GM12878 (cell line): ENCODE results near the gene RPRML. TPM values are rescaled to one million over a fixed set of nuclear protein-coding genes. Genes with fewer than 3 reads are reported as not detected.

Source experiments
- ATAC-seq: fragments of 200-7000 bp; cut with Tn5 transposase; 3 replicates; pipeline ENCODE4 v1.9.1; 2020; ENCODE audit warnings: mild to moderate bottlenecking, moderate library complexity
- BruUV-seq: library from RNA; stranded (reverse); fragments of 400-500 nt; replicated peaks from 2 replicates; lab custom pipeline; 2021; lab: Mats Ljungman, UMichigan
- CTCF ChIA-PET: fragments of 300-600 bp; sonication (Branson Sonifier 250); formaldehyde crosslinking; extraction: SDS; loops from one replicate; lab custom pipeline; 2021; ENCODE audit warnings: inconsistent platforms; lab: Yijun Ruan, JAX
- POLR2A ChIA-PET: fragments of 350-600 bp; formaldehyde crosslinking; extraction: SDS; loops from one replicate; lab custom pipeline; 2021; ENCODE audit warnings: inconsistent platforms; lab: Charles Lee
- RAD21 ChIA-PET: fragments of 300-600 bp; sonication (Branson Sonifier 250); formaldehyde crosslinking; loops from one replicate; lab custom pipeline; 2023; ENCODE audit warnings: antibody characterized with exemption; ENCODE audit not compliant: unreplicated experiment; lab: Charles Lee
- SMC1A ChIA-PET: fragments of 300-600 bp; sonication (Branson Sonifier 250); formaldehyde crosslinking; loops from one replicate; lab custom pipeline; 2023; ENCODE audit not compliant: unreplicated experiment, uncharacterized antibody; lab: Charles Lee
- DNase-seq: peaks from one replicate; pipeline ENCODE4 v3.0.0-alpha.2; 2011; ENCODE audit warnings: low read depth, low spot score
- FAIRE-seq: peaks from 3 replicates; lab custom pipeline; 2011; peaks lifted over from hg19 to GRCh38; lab: Jason Lieb, UNC
- H2AFZ ChIP-seq: 2 replicates; pipeline ENCODE4 v1.6.0; 2011; ENCODE audit warnings: low read depth, low read length, control low read depth; ENCODE audit not compliant: control insufficient read depth
- H3K27ac ChIP-seq: 2 replicates; pipeline ENCODE4 v1.5.1; 2011; ENCODE audit warnings: control low read depth; ENCODE audit not compliant: control insufficient read depth, insufficient read depth
- H3K27me3 ChIP-seq, 2 experiments: replicated peaks in 1 of 2; 2 replicates each; pipeline versions ENCODE4 v1.6.0 to v1.6.1; 2011; ENCODE audit warnings: low read length in 1 of 2; ENCODE audit not compliant: control insufficient read depth in 2 of 2, insufficient read depth in 2 of 2
- H3K36me3 ChIP-seq, 2 experiments: 2 replicates each; pipeline ENCODE4 v1.5.1; 2011; ENCODE audit warnings: low read length in 1 of 2; ENCODE audit not compliant: control insufficient read depth in 2 of 2, insufficient read depth in 2 of 2
- H3K4me1 ChIP-seq: 2 replicates; pipeline ENCODE4 v1.6.1; 2011; ENCODE audit warnings: mild to moderate bottlenecking, low read length, moderate library complexity, mixed read lengths; ENCODE audit not compliant: control insufficient read depth, insufficient read depth
- H3K4me2 ChIP-seq: 2 replicates; pipeline ENCODE4 v1.6.0; 2011; ENCODE audit warnings: control low read depth; ENCODE audit not compliant: control insufficient read depth, insufficient read depth
- H3K4me3 ChIP-seq: fragments of 200-600 bp; sonication (generic); 2 replicates; pipeline ENCODE4 v1.5.1; 2016
- H3K79me2 ChIP-seq: 2 replicates; pipeline ENCODE4 v1.6.0; 2011; ENCODE audit warnings: low read length; ENCODE audit not compliant: control insufficient read depth, insufficient read depth
- H3K9ac ChIP-seq: 2 replicates; pipeline ENCODE4 v1.8.0; 2011; ENCODE audit warnings: low read length, control low read depth, mixed read lengths; ENCODE audit not compliant: control insufficient read depth, insufficient read depth
- H3K9me3 ChIP-seq: replicated peaks from 3 replicates; pipeline ENCODE4 v1.5.1; 2011; ENCODE audit warnings: mild to moderate bottlenecking, low read length; ENCODE audit not compliant: control insufficient read depth, insufficient read depth
- H4K20me1 ChIP-seq: 2 replicates; pipeline ENCODE4 v1.6.0; 2011; ENCODE audit not compliant: control insufficient read depth, insufficient read depth
- BHLHE40 ChIP-seq, 2 experiments: fragments of 450-650 bp in 1 of 2; IDR thresholded peaks; 2 replicates each; pipeline ENCODE4 v1.6.1; 2011 to 2017; ENCODE audit warnings: low read depth in 2 of 2, borderline replicate concordance in 1 of 2, improper control_type of control experiment in 1 of 2, low read length in 1 of 2, mild to moderate bottlenecking in 1 of 2
- CBX3 ChIP-seq: fragments of 200-600 bp; sonication (generic); IDR thresholded peaks from 2 replicates; pipeline ENCODE4 v1.6.1; 2016; ENCODE audit warnings: low read depth, borderline replicate concordance
- CHD2 ChIP-seq: IDR thresholded peaks from 2 replicates; pipeline ENCODE4 v1.6.1; 2011; ENCODE audit warnings: low read depth, low read length, improper control_type of control experiment, borderline replicate concordance
- DPF2 ChIP-seq: fragments of 450-650 bp; IDR thresholded peaks from 2 replicates; pipeline ENCODE4 v1.6.1; 2017; ENCODE audit warnings: mild to moderate bottlenecking
- JUNB ChIP-seq: IDR thresholded peaks from 2 replicates; pipeline ENCODE4 v1.6.1; 2016; ENCODE audit warnings: antibody characterized with exemption, mild to moderate bottlenecking
- JUND ChIP-seq: IDR thresholded peaks from 2 replicates; pipeline ENCODE4 v1.6.1; 2012; ENCODE audit warnings: low read depth, mild to moderate bottlenecking, low read length, improper control_type of control experiment, moderate library complexity
- MTA3 ChIP-seq: IDR thresholded peaks from 2 replicates; pipeline ENCODE4 v1.6.1; 2012; ENCODE audit warnings: low read length, inconsistent platforms, borderline replicate concordance
- NFIC ChIP-seq: IDR thresholded peaks from 2 replicates; pipeline ENCODE4 v1.6.1; 2012; ENCODE audit warnings: low read depth, mild to moderate bottlenecking, inconsistent platforms, low read length, moderate library complexity
- PAX8 ChIP-seq: fragments of 450-650 bp; IDR thresholded peaks from 2 replicates; pipeline ENCODE4 v1.6.1; 2017; ENCODE audit warnings: mild to moderate bottlenecking, moderate library complexity
- POU2F2 ChIP-seq: IDR thresholded peaks from 3 replicates; pipeline ENCODE4 v1.6.1; 2011; ENCODE audit warnings: low read depth, mild to moderate bottlenecking, low read length, borderline replicate concordance
- STAT1 ChIP-seq: fragments of 450-650 bp; conservative IDR thresholded peaks from 2 replicates; pipeline ENCODE4 v1.6.1; 2014; ENCODE audit warnings: antibody characterized with exemption, mild to moderate bottlenecking
- TCF12 ChIP-seq: IDR thresholded peaks from 2 replicates; pipeline ENCODE4 v1.6.1; 2011; ENCODE audit warnings: low read depth, mild to moderate bottlenecking, low read length
- ZSCAN29 ChIP-seq: fragments of 450-650 bp; IDR thresholded peaks from 2 replicates; pipeline ENCODE4 v1.6.1; 2017; ENCODE audit warnings: mild to moderate bottlenecking, moderate library complexity
- WGBS: methylation state at CpG from one replicate; pipeline ENCODE4 v1.1.6; 2016; ENCODE audit warnings: low lambda C conversion rate; ENCODE audit not compliant: insufficient replicate concordance, insufficient coverage; ENCODE audit errors: missing lambda C conversion rate; 5-methylcytosine and 5-hydroxymethylcytosine counted together
- in situ Hi-C: fragments of 300-500 bp; cut with MboI; formaldehyde crosslinking; loops from 9 replicates; pipeline ENCODE4 v1.14.3; 2018; ENCODE audit warnings: mixed read lengths
- intact Hi-C: fragments of 100-400 bp; cut with micrococcal nuclease; formaldehyde crosslinking; loops from one replicate; pipeline ENCODE4 v1.14.2; 2022; ENCODE audit not compliant: unreplicated experiment
- polyA plus RNA-seq, 11 experiments: library from polyadenylated mRNA; depleted of rRNA in 4 of 11; unstranded in 6 of 11; stranded (reverse) in 5 of 11; fragments of >200 nt; fragmentation: Nextera tagmentation in 4 of 11; fragmentation: Illumina TruSeq in 1 of 11; extraction: Ambion mirVana in 4 of 11; extraction: Trizol in 1 of 11; gene quantifications; 1 replicate in 1 of 11; 2 replicates in 10 of 11; pipeline versions ENCODE4 v1.2.1 to v1.2.3, GENCODE V29; 2011 to 2016; ENCODE audit warnings: inconsistent platforms in 2 of 11, missing spikeins in 2 of 11, low read depth in 1 of 11
- total RNA-seq, 4 experiments: library from RNA; depleted of rRNA in 3 of 4; stranded (reverse); fragments of >200 nt in 3 of 4; fragmentation: Illumina TruSeq in 1 of 4; extraction: Trizol in 1 of 4; gene quantifications; 2 replicates each; pipeline versions ENCODE4 v1.2.1 to v1.2.3, GENCODE V29; 2013 to 2021
- TF ChIP-seq, protein P1 (sequence below): fragments of 450-650 bp; IDR thresholded peaks from 2 replicates; pipeline ENCODE4 v1.6.1; 2017; ENCODE audit warnings: borderline replicate concordance
- TF ChIP-seq, protein P2 (sequence below): IDR thresholded peaks from 2 replicates; pipeline ENCODE4 v1.6.1; 2012; ENCODE audit warnings: low read depth, low read length, improper control_type of control experiment
- TF ChIP-seq, protein P3 (sequence below): fragments of 450-650 bp; formaldehyde crosslinking; IDR thresholded peaks from 2 replicates; pipeline ENCODE4 v1.5.0; 2022; ENCODE audit warnings: mild to moderate bottlenecking, missing genetic modification characterization
- TF ChIP-seq, protein P4 (sequence below): IDR thresholded peaks from 2 replicates; pipeline ENCODE4 v1.6.1; 2012; ENCODE audit warnings: low read length, inconsistent platforms

Gene RPRML
- total and polyA plus RNA-seq, 10 of the 15 experiments (the other 5 are each of a cell fraction or from before 2014, with no cell fraction given): not detected

DNA sequence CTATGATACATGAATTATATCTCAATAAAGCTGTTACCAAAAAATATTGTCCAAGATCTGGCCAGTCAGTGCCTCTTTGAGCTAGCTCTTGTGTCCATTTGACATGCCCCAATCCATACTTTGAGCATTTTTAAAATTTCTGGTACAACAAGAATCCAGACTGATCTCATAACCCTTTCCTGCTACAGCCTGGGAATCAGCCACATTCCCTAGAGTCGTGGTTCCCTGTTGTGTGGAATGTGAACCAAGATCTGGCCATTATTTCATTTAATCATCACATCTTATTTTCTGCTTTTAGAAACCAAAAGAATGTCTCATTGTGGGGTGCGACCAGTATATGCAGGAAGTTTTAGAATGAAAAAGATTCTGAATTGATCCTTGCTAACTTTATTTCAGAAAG, 34.3 kb upstream of the RPRML start:
- WGBS: 69% methylated on average over 2 of the region's 2 CpGs
- no peaks in the 10 kb centered on the region for H3K9me3 ChIP-seq
- no peak overlapping the region for H3K4me2 ChIP-seq
- no peak overlapping the region for H2AFZ ChIP-seq
- ChIA-PET POLR2A (no interaction called here), CTCF (no interaction called here), SMC1A (no interaction called here), RAD21 (no interaction called here)
- no peak for ATAC-seq
- H3K4me1 ChIP-seq: no peaks in the 10 kb centered on the region
- no peaks in the 10 kb centered on the region for H3K27me3 ChIP-seq
- intact Hi-C loops (no loop called here), in situ Hi-C loops (no loop called here)
- no peak for TF ChIP-seq JUND
- TF ChIP-seq STAT1: no peak
- no peak for TF ChIP-seq NFIC
- no peak for TF ChIP-seq ZSCAN29
- TF ChIP-seq JUNB: no peak
- TF ChIP-seq, protein P1, sequence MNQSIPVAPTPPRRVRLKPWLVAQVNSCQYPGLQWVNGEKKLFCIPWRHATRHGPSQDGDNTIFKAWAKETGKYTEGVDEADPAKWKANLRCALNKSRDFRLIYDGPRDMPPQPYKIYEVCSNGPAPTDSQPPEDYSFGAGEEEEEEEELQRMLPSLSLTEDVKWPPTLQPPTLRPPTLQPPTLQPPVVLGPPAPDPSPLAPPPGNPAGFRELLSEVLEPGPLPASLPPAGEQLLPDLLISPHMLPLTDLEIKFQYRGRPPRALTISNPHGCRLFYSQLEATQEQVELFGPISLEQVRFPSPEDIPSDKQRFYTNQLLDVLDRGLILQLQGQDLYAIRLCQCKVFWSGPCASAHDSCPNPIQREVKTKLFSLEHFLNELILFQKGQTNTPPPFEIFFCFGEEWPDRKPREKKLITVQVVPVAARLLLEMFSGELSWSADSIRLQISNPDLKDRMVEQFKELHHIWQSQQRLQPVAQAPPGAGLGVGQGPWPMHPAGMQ: no peak
- TF ChIP-seq MTA3: no peak
- TF ChIP-seq CBX3: no peak
- no peak for TF ChIP-seq PAX8
- no peak for TF ChIP-seq CHD2
- no peak for TF ChIP-seq POU2F2
- TF ChIP-seq, protein P2, sequence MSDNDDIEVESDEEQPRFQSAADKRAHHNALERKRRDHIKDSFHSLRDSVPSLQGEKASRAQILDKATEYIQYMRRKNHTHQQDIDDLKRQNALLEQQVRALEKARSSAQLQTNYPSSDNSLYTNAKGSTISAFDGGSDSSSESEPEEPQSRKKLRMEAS: no peak
- TF ChIP-seq, protein P3, sequence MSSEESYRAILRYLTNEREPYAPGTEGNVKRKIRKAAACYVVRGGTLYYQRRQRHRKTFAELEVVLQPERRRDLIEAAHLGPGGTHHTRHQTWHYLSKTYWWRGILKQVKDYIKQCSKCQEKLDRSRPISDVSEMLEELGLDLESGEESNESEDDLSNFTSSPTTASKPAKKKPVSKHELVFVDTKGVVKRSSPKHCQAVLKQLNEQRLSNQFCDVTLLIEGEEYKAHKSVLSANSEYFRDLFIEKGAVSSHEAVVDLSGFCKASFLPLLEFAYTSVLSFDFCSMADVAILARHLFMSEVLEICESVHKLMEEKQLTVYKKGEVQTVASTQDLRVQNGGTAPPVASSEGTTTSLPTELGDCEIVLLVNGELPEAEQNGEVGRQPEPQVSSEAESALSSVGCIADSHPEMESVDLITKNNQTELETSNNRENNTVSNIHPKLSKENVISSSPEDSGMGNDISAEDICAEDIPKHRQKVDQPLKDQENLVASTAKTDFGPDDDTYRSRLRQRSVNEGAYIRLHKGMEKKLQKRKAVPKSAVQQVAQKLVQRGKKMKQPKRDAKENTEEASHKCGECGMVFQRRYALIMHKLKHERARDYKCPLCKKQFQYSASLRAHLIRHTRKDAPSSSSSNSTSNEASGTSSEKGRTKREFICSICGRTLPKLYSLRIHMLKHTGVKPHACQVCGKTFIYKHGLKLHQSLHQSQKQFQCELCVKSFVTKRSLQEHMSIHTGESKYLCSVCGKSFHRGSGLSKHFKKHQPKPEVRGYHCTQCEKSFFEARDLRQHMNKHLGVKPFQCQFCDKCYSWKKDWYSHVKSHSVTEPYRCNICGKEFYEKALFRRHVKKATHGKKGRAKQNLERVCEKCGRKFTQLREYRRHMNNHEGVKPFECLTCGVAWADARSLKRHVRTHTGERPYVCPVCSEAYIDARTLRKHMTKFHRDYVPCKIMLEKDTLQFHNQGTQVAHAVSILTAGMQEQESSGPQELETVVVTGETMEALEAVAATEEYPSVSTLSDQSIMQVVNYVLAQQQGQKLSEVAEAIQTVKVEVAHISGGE: no peak
- TF ChIP-seq, protein P4, sequence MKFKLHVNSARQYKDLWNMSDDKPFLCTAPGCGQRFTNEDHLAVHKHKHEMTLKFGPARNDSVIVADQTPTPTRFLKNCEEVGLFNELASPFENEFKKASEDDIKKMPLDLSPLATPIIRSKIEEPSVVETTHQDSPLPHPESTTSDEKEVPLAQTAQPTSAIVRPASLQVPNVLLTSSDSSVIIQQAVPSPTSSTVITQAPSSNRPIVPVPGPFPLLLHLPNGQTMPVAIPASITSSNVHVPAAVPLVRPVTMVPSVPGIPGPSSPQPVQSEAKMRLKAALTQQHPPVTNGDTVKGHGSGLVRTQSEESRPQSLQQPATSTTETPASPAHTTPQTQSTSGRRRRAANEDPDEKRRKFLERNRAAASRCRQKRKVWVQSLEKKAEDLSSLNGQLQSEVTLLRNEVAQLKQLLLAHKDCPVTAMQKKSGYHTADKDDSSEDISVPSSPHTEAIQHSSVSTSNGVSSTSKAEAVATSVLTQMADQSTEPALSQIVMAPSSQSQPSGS: no peak
- no peak for TF ChIP-seq TCF12
- TF ChIP-seq DPF2: no peak
- no peak for TF ChIP-seq BHLHE40 (IDR thresholded peaks at IDR 0.05; ENCODE audit: borderline replicate concordance in 1 of 2, low read depth in 2 of 2, low read length in 1 of 2)
- H3K27ac ChIP-seq: no peak overlapping the region
- H3K79me2 ChIP-seq: no peaks in the 10 kb centered on the region
- no peak overlapping the region for H3K4me3 ChIP-seq
- no peaks in the 10 kb centered on the region for H4K20me1 ChIP-seq
- no peak overlapping the region for H3K9ac ChIP-seq
- BruUV-seq: no TSS peak
- H3K36me3 ChIP-seq: no peaks in the 10 kb centered on the region
- no peak for DNase-seq
- no peak for FAIRE-seq
